ENCODE measurements around the gene ACAP3.

- TF ChIP-seq EZH2 (IDR thresholded peaks at IDR 0.05) = no peak
- no peak for TF ChIP-seq POLR2AphosphoS5 (IDR thresholded peaks at IDR 0.05; ENCODE audit: borderline replicate concordance, low read depth, low read length)
- TF ChIP-seq FOXP2 (optimal IDR thresholded peaks at IDR 0.05; ENCODE audit: control extremely low read depth, extremely low read length, insufficient read depth) = no peak
Observed at GRCh38 chr1:1355416-1355815, 47.7 kb upstream of the ACAP3 start.
